ENCODE measurements around the gene MEX3A. TPM values are rescaled to one million over a fixed set of nuclear protein-coding genes. Genes with fewer than 3 reads are reported as not detected.
"Not testable (repeated sequence)": the region's sequence is repeated elsewhere in the genome, so short reads cannot be mapped to it uniquely, and the experiment has no call there.

MEX3A gene
- total RNA-seq, 1 donor from 2014 or later: 3.4 TPM

- no peak for DNase-seq (ENCODE audit: low read depth in 2 of 2)
Measured at GRCh38 chr1:156080863-156081179, 1.4 kb downstream of the MEX3A start.

- DNase-seq (ENCODE audit: low read depth in 2 of 2): no peak
Measured at GRCh38 chr1:156080241-156080862, 1.9 kb downstream of the MEX3A start.

- no peak for DNase-seq (ENCODE audit: low read depth in 2 of 2)
Measured at GRCh38 chr1:156079762-156080161, 2.5 kb downstream of the MEX3A start.

- DNase-seq (ENCODE audit: low read depth in 2 of 2): no peak
Measured at GRCh38 chr1:156078728-156079127, 3.5 kb downstream of the MEX3A start.

- no peak for DNase-seq (ENCODE audit: low read depth in 2 of 2)
Measured at GRCh38 chr1:156077430-156077760, 4.9 kb downstream of the MEX3A start.

- peak; percentile 32 for DNase-seq (ENCODE audit: low read depth in 2 of 2)
Measured at GRCh38 chr1:156076609-156077429, 5.4 kb downstream of the MEX3A start.

GRCh38 chr1:156075775-156076204 lies 6.5 kb downstream of the MEX3A start:
- DNase-seq (ENCODE audit: low read depth in 2 of 2): no peak

GRCh38 chr1:156075162-156075561 lies 7.1 kb downstream of the MEX3A start:
- no peak for DNase-seq (ENCODE audit: low read depth in 2 of 2)

- DNase-seq (ENCODE audit: low read depth in 2 of 2): no peak
Measured at GRCh38 chr1:156074661-156075060, 7.6 kb downstream of the MEX3A start.

GRCh38 chr1:156073740-156074139 lies 8.5 kb downstream of the MEX3A start:
- no peak for DNase-seq (ENCODE audit: low read depth in 2 of 2)

GRCh38 chr1:156073110-156073687 lies 9.1 kb downstream of the MEX3A start:
- no peak for DNase-seq (ENCODE audit: low read depth in 2 of 2)

GRCh38 chr1:156072251-156072650 lies 10.0 kb downstream of the MEX3A start:
- DNase-seq (ENCODE audit: low read depth in 2 of 2): no peak

GRCh38 chr1:156071332-156071816 lies 10.9 kb downstream of the MEX3A start:
- DNase-seq (ENCODE audit: low read depth in 2 of 2): not testable (repeated sequence)

- no peak for DNase-seq (ENCODE audit: low read depth in 2 of 2)
Measured at GRCh38 chr1:156070548-156070947, 11.7 kb downstream of the MEX3A start.

GRCh38 chr1:156069490-156070455 lies 12.5 kb downstream of the MEX3A start:
- DNase-seq (ENCODE audit: low read depth in 2 of 2): peak; percentile 43 to 56

- DNase-seq (ENCODE audit: low read depth in 2 of 2): no peak
Measured at GRCh38 chr1:156067262-156067661, 15.0 kb downstream of the MEX3A start.

- DNase-seq (ENCODE audit: low read depth in 2 of 2): no peak
Measured at GRCh38 chr1:156065871-156066270, 16.4 kb downstream of the MEX3A start.

- DNase-seq (ENCODE audit: low read depth in 2 of 2): no peak
Measured at GRCh38 chr1:156065212-156065611, 17.1 kb downstream of the MEX3A start.

GRCh38 chr1:156064615-156065014 lies 17.6 kb downstream of the MEX3A start:
- DNase-seq (ENCODE audit: low read depth in 2 of 2): no peak

GRCh38 chr1:156063997-156064285 lies 18.3 kb downstream of the MEX3A start:
- no peak for DNase-seq (ENCODE audit: low read depth in 2 of 2)

- DNase-seq (ENCODE audit: low read depth in 2 of 2): no peak
Measured at GRCh38 chr1:156062189-156062588, 20.1 kb downstream of the MEX3A start.

Measured in lung microvascular endothelial cell (primary cell).